Uterus (tissue), 2 donors: ENCODE data around the gene NANOS1.

Experiments
- CTCF ChIP-seq, 4 experiments: fragments of 200-600 bp in 2 of 4; fragments of 450-650 bp in 2 of 4; sonication (generic) in 2 of 4; IDR thresholded peaks; one replicate each; pipeline ENCODE4 v1.5.1; 2016 to 2019; ENCODE audit warnings: antibody characterized with exemption in 4 of 4, mild to moderate bottlenecking in 2 of 4, moderate library complexity in 1 of 4
- POLR2A ChIP-seq, 2 donors: fragments of 450-650 bp; IDR thresholded peaks; one replicate each; pipeline ENCODE4 v1.6.1; 2016; ENCODE audit warnings: antibody characterized with exemption in 2 of 2, mild to moderate bottlenecking in 1 of 2, moderate library complexity in 1 of 2

- no peak for TF ChIP-seq CTCF (IDR thresholded peaks at IDR 0.05)
- no peak for TF ChIP-seq POLR2A (IDR thresholded peaks at IDR 0.05)
These were observed 47.6 kb upstream of the NANOS1 start for GRCh38 chr10:118981946-118982345.
